Muscle of leg (tissue), 11 donors: ENCODE results near the gene FOXD4L6. TPM values are rescaled to one million over a fixed set of nuclear protein-coding genes. Genes with fewer than 3 reads are reported as not detected.
"Not testable (repeated sequence)": the region's sequence is repeated elsewhere in the genome, so short reads cannot be mapped to it uniquely, and the experiment has no call there.

Experiments
- DNase-seq: peaks from one replicate; pipeline ENCODE4 v3.0.0; 2013
- H3K27ac ChIP-seq: one replicate; pipeline ENCODE4 v1.5.1; 2013; ENCODE audit warnings: mild to moderate bottlenecking, low read length, control low read depth
- H3K27me3 ChIP-seq: one replicate; pipeline ENCODE4 v1.6.1; 2013; ENCODE audit warnings: low read length; ENCODE audit not compliant: control insufficient read depth, insufficient read depth
- H3K36me3 ChIP-seq: one replicate; pipeline ENCODE4 v1.6.1; 2013; ENCODE audit warnings: low read length; ENCODE audit not compliant: control insufficient read depth, insufficient read depth
- H3K4me1 ChIP-seq: one replicate; pipeline ENCODE4 v1.6.1; 2013; ENCODE audit warnings: low read length; ENCODE audit not compliant: control insufficient read depth, insufficient read depth
- H3K4me3 ChIP-seq: one replicate; pipeline ENCODE4 v1.5.1; 2013; ENCODE audit warnings: low read length, control low read depth
- H3K9me3 ChIP-seq: replicated peaks from 2 replicates; pipeline ENCODE4 v1.6.1; 2013; ENCODE audit warnings: low read depth, low read length; ENCODE audit not compliant: control insufficient read depth
- WGBS: methylation state at CpG from one replicate; pipeline ENCODE4 v1.1.5; 2013; ENCODE audit warnings: missing lambda C conversion rate; ENCODE audit not compliant: insufficient coverage; 5-methylcytosine and 5-hydroxymethylcytosine counted together
- polyA plus RNA-seq, 8 donors: library from polyadenylated mRNA; unstranded; fragments of 120-200 nt; gene quantifications; one replicate each; pipeline versions ENCODE4 v1.2.1 to v1.2.3, GENCODE V29; 2013; ENCODE audit warnings: inconsistent platforms in 1 of 8, low replicate concordance in 1 of 8; ENCODE audit not compliant: insufficient read length in 8 of 8, insufficient read depth in 1 of 8
- total RNA-seq: library from RNA; stranded (reverse); fragments of 120-200 nt; gene quantifications from one replicate; pipeline ENCODE4 v1.2.4, GENCODE V29; 2013

FOXD4L6 gene
- total and polyA plus RNA-seq, 9 donors, result 0.13 to 0.54 TPM; not detected in 7

GRCh38 chr9:41123396-41123795 lies 5.1 kb downstream of the FOXD4L6 start:
- H3K27me3 ChIP-seq, DNase-seq, H3K36me3 ChIP-seq, H3K27ac ChIP-seq, H3K4me1 ChIP-seq, H3K9me3 ChIP-seq, H3K4me3 ChIP-seq: not testable (repeated sequence)
- WGBS, result no CpG with 5 or more reads among the region's 32 CpGs

GRCh38 chr9:41120696-41121095 lies 7.8 kb downstream of the FOXD4L6 start:
- WGBS, result no CpG with 5 or more reads among the region's 4 CpGs
- H3K4me1 ChIP-seq, H3K9me3 ChIP-seq, H3K27ac ChIP-seq, H3K4me3 ChIP-seq, DNase-seq, H3K27me3 ChIP-seq, H3K36me3 ChIP-seq: not testable (repeated sequence)

GRCh38 chr9:41119719-41120118 lies 8.8 kb downstream of the FOXD4L6 start:
- H3K36me3 ChIP-seq, H3K27ac ChIP-seq, H3K4me1 ChIP-seq, H3K4me3 ChIP-seq, H3K27me3 ChIP-seq, H3K9me3 ChIP-seq, DNase-seq: not testable (repeated sequence)
- no CpG with 5 or more reads among the region's 5 CpGs for WGBS

GRCh38 chr9:41119311-41119710 lies 9.2 kb downstream of the FOXD4L6 start:
- not testable (repeated sequence) for H3K9me3 ChIP-seq, H3K36me3 ChIP-seq, DNase-seq, H3K27me3 ChIP-seq, H3K4me3 ChIP-seq, H3K4me1 ChIP-seq, H3K27ac ChIP-seq
- WGBS, result 41% methylated on average over 4 of the region's 7 CpGs

- not testable (repeated sequence) for H3K27ac ChIP-seq, H3K36me3 ChIP-seq, H3K4me1 ChIP-seq, H3K27me3 ChIP-seq, H3K9me3 ChIP-seq, DNase-seq, H3K4me3 ChIP-seq
- no CpG with 5 or more reads among the region's 14 CpGs for WGBS
Measured at GRCh38 chr9:41113348-41113747, 15.1 kb downstream of the FOXD4L6 start.

- not testable (repeated sequence) for H3K4me1 ChIP-seq, H3K4me3 ChIP-seq, H3K36me3 ChIP-seq, H3K27ac ChIP-seq, H3K9me3 ChIP-seq, DNase-seq
- WGBS, result no CpG with 5 or more reads among the region's 12 CpGs
- H3K27me3 ChIP-seq, result peaks cover 19% of the 10 kb centered on the region
Measured at GRCh38 chr9:41111414-41111813, 17.1 kb downstream of the FOXD4L6 start.

GRCh38 chr9:41110913-41111312 lies 17.6 kb downstream of the FOXD4L6 start:
- 0% methylated on average over 1 of the region's 10 CpGs for WGBS
- H3K9me3 ChIP-seq, H3K36me3 ChIP-seq, H3K4me3 ChIP-seq, DNase-seq, H3K27ac ChIP-seq, H3K4me1 ChIP-seq: not testable (repeated sequence)
- peaks cover 19% of the 10 kb centered on the region for H3K27me3 ChIP-seq

GRCh38 chr9:41109253-41109652 lies 19.2 kb downstream of the FOXD4L6 start:
- WGBS, result no CpG with 5 or more reads among the region's 13 CpGs
- not testable (repeated sequence) for H3K36me3 ChIP-seq, H3K4me1 ChIP-seq, H3K4me3 ChIP-seq, H3K27ac ChIP-seq, H3K9me3 ChIP-seq, DNase-seq
- H3K27me3 ChIP-seq, result peaks cover 22% of the 10 kb centered on the region

GRCh38 chr9:41108816-41109215 lies 19.7 kb downstream of the FOXD4L6 start:
- not testable (repeated sequence) for H3K9me3 ChIP-seq, H3K36me3 ChIP-seq, H3K4me3 ChIP-seq, DNase-seq, H3K4me1 ChIP-seq, H3K27ac ChIP-seq
- no CpG with 5 or more reads among the region's 22 CpGs for WGBS
- peaks cover 22% of the 10 kb centered on the region for H3K27me3 ChIP-seq

GRCh38 chr9:41106472-41107116 lies 21.9 kb downstream of the FOXD4L6 start:
- not testable (repeated sequence) for H3K27ac ChIP-seq, H3K36me3 ChIP-seq, H3K9me3 ChIP-seq, H3K4me3 ChIP-seq, DNase-seq, H3K4me1 ChIP-seq
- WGBS, result no CpG with 5 or more reads among the region's 34 CpGs
- H3K27me3 ChIP-seq, result peaks cover 22% of the 10 kb centered on the region
